Stimulated activated CD4-positive, alpha-beta T cell treated with anti-CD3 and anti-CD28 coated beads, Interleukin-2, amount 100 ng/mL, for 24 hours (primary cell): Measurements from ENCODE around the gene CCDC82.

Experiments
- DNase-seq, 2 donors: peaks; one replicate each; pipeline ENCODE4 v3.0.0-alpha.2; 2020

Gene CCDC82

GRCh38 chr11:96306071-96306470 is 83.6 kb downstream of the CCDC82 start:
- DNase-seq: no peak

DNA sequence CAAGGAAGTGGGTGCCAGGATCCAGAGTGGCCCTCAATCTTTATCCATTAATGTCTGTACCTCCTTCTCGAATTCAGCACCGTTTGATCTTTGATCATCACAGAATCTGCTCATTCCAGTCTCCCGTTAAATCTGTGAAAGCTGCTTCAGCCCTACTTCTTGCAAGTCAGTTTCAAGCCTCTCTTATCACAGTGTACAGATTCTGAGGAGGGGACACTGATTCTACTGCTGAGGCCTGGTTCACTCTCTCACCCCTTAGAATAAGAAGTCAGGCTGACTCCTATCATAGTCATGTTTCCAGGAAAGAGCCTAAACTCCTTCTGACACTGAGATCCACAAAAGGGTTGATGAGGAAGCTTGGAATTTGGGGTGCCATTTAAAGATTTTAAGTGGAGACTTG is 85.7 kb downstream of the CCDC82 start:
- DNase-seq: no peak

DNA sequence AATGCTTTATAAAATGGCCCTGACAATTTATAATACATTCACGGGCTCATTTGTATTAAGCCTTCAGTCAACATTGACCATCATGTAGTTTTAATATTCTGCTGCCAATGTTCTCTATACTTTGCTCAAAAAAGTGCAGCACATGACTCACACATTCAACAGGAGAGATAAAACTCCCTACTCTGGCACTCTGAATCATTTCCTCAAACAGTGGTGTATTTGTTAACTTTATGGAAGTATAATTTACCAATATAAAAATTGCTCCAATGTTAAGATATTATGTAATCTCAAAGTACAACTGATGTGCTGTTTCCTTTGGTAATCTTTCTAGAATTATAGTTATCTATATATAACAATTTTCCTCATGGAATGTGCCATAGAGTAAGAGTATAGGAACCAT is 86.6 kb downstream of the CCDC82 start:
- DNase-seq: no peak
